ENCODE results near the gene WDR31.
A peak's percentile ranks its signal among the peaks of the same experiment; 100 is the strongest.

Gene WDR31

DNA sequence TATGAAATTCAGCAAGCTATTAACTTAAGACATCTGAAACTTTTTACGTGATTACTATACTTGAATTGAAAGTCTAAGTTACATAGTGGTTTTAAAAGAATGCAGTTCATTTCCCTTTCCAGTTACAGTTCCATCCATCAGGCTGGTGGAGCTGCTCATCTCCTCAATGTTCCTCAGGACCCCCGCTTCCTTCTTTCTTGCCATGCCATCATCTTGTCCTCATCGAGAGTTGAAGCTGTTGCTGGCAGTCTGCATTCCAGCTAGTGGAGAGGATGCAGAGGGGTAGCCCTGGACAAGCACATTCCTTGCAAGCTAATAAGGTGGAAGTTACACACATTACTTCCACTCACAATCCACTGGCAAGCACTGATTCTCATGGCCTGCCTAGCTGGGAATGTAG is 28.1 kb downstream of the WDR31 start:
- H3K4me3 ChIP-seq (ENCODE audit: control insufficient read depth in 1 of 7, extremely low read depth in 1 of 7, insufficient read depth in 4 of 7, low read depth in 2 of 7, low read length in 6 of 7) = no peak overlapping the region
- H3K36me3 ChIP-seq (ENCODE audit: control insufficient read depth in 4 of 4, insufficient read depth in 4 of 4, low read length in 3 of 4) = peaks cover 0 to 6% (median 4%) of the 10 kb centered on the region in 4 experiments
- DNase-seq = no peak
- H3K27me3 ChIP-seq (replicated peaks in 2 of 5; ENCODE audit: control insufficient read depth in 4 of 5, insufficient read depth in 5 of 5, low read length in 4 of 5) = no peaks in the 10 kb centered on the region
- WGBS (ENCODE audit: insufficient coverage) = 83% methylated on average over 1 of the region's 3 CpGs
- ChIA-PET POLR2A (no interaction called here), CTCF (interaction anchor here (0.6 to 2.7 kb wide), 14 partner anchors 8 to 1101 kb away, joined by 3 to 14 read pairs (median 3); partner anchors contain the start of gene ALAD)
- H3K9me3 ChIP-seq (ENCODE audit: control extremely low read depth in 1 of 5, control insufficient read depth in 4 of 5, insufficient read depth in 2 of 5, low read depth in 1 of 5, low read length in 4 of 5) = no peaks in the 10 kb centered on the region
- H3K27ac ChIP-seq (ENCODE audit: insufficient read depth in 1 of 2, low read depth in 1 of 2, low read length in 2 of 2, poor library complexity in 1 of 2, severe bottlenecking in 2 of 2) = no peak overlapping the region
- no peaks in the 10 kb centered on the region for H3K4me1 ChIP-seq (ENCODE audit: control extremely low read depth in 1 of 4, control insufficient read depth in 4 of 4, insufficient read depth in 4 of 4, low read length in 3 of 4)

GRCh38 chr9:113310538-113310937 is 29.5 kb downstream of the WDR31 start:
- no peaks in the 10 kb centered on the region for H3K27me3 ChIP-seq (replicated peaks in 2 of 5; ENCODE audit: control insufficient read depth in 4 of 5, insufficient read depth in 5 of 5, low read length in 4 of 5)
- no peaks in the 10 kb centered on the region for H3K4me1 ChIP-seq (ENCODE audit: control extremely low read depth in 1 of 4, control insufficient read depth in 4 of 4, insufficient read depth in 4 of 4, low read length in 3 of 4)
- DNase-seq = no peak
- H3K9me3 ChIP-seq (ENCODE audit: control extremely low read depth in 1 of 5, control insufficient read depth in 4 of 5, insufficient read depth in 2 of 5, low read depth in 1 of 5, low read length in 4 of 5) = no peaks in the 10 kb centered on the region
- POLR2A ChIA-PET = interaction anchor here (0.6 kb wide), 1 partner anchor 12 kb away, joined by 5 read pairs; no protein-coding TSS in a partner anchor
- no peak overlapping the region for H3K27ac ChIP-seq (ENCODE audit: insufficient read depth in 1 of 2, low read depth in 1 of 2, low read length in 2 of 2, poor library complexity in 1 of 2, severe bottlenecking in 2 of 2)
- H3K4me3 ChIP-seq (ENCODE audit: control insufficient read depth in 1 of 7, extremely low read depth in 1 of 7, insufficient read depth in 4 of 7, low read depth in 2 of 7, low read length in 6 of 7) = no peak overlapping the region
- H3K36me3 ChIP-seq (ENCODE audit: control insufficient read depth in 4 of 4, insufficient read depth in 4 of 4, low read length in 3 of 4) = no peaks in the 10 kb centered on the region
- CTCF ChIA-PET = interaction anchor here (1.0 to 2.7 kb wide), 15 partner anchors 8 to 348 kb away, joined by 3 to 14 read pairs (median 4); partner anchors contain the start of gene ALAD
- no CpG with 5 or more reads among the region's 3 CpGs for WGBS (ENCODE audit: insufficient coverage)

- no peak overlapping the region for H3K4me3 ChIP-seq (ENCODE audit: control insufficient read depth in 1 of 7, extremely low read depth in 1 of 7, insufficient read depth in 4 of 7, low read depth in 2 of 7, low read length in 6 of 7)
- ChIA-PET POLR2A (no interaction called here), CTCF (interaction anchor here (0.6 to 2.5 kb wide), 19 partner anchors 9 to 282 kb away, joined by 3 to 12 read pairs (median 4); partner anchors contain the start of genes CDC26, PRPF4 and WDR31)
- no peaks in the 10 kb centered on the region for H3K4me1 ChIP-seq (ENCODE audit: control extremely low read depth in 1 of 4, control insufficient read depth in 4 of 4, insufficient read depth in 4 of 4, low read length in 3 of 4)
- WGBS (ENCODE audit: insufficient coverage) = no CpG with 5 or more reads among the region's 2 CpGs
- H3K27ac ChIP-seq (ENCODE audit: insufficient read depth in 1 of 2, low read depth in 1 of 2, low read length in 2 of 2, poor library complexity in 1 of 2, severe bottlenecking in 2 of 2) = no peak overlapping the region
- no peaks in the 10 kb centered on the region for H3K9me3 ChIP-seq (ENCODE audit: control extremely low read depth in 1 of 5, control insufficient read depth in 4 of 5, insufficient read depth in 2 of 5, low read depth in 1 of 5, low read length in 4 of 5)
- H3K36me3 ChIP-seq (ENCODE audit: control insufficient read depth in 4 of 4, insufficient read depth in 4 of 4, low read length in 3 of 4) = no peaks in the 10 kb centered on the region
- peak; percentile 50 to 72 (median 68) for DNase-seq
- no peaks in the 10 kb centered on the region for H3K27me3 ChIP-seq (replicated peaks in 2 of 5; ENCODE audit: control insufficient read depth in 4 of 5, insufficient read depth in 5 of 5, low read length in 4 of 5)
Observed at GRCh38 chr9:113309204-113309813, 30.8 kb downstream of the WDR31 start.

GRCh38 chr9:113307396-113307975 is 32.6 kb downstream of the WDR31 start:
- Histone ChIP-seq H3K4me3 (ENCODE audit: control insufficient read depth in 1 of 7, extremely low read depth in 1 of 7, insufficient read depth in 4 of 7, low read depth in 2 of 7, low read length in 6 of 7) (no peak overlapping the region), H3K9me3 (ENCODE audit: control extremely low read depth in 1 of 5, control insufficient read depth in 4 of 5, insufficient read depth in 2 of 5, low read depth in 1 of 5, low read length in 4 of 5) (no peaks in the 10 kb centered on the region), H3K27ac (ENCODE audit: insufficient read depth in 1 of 2, low read depth in 1 of 2, low read length in 2 of 2, poor library complexity in 1 of 2, severe bottlenecking in 2 of 2) (no peak overlapping the region), H3K36me3 (ENCODE audit: control insufficient read depth in 4 of 4, insufficient read depth in 4 of 4, low read length in 3 of 4) (no peaks in the 10 kb centered on the region), H3K27me3 (replicated peaks in 2 of 5; ENCODE audit: control insufficient read depth in 4 of 5, insufficient read depth in 5 of 5, low read length in 4 of 5) (no peaks in the 10 kb centered on the region), H3K4me1 (ENCODE audit: control extremely low read depth in 1 of 4, control insufficient read depth in 4 of 4, insufficient read depth in 4 of 4, low read length in 3 of 4) (no peaks in the 10 kb centered on the region)
- DNase-seq = no peak
- CTCF ChIA-PET = interaction anchor here (0.7 to 1.5 kb wide), 3 partner anchors 11 to 281 kb away, joined by 3 to 4 read pairs (median 3); no protein-coding TSS in a partner anchor
- POLR2A ChIA-PET = no interaction called here
- WGBS (ENCODE audit: insufficient coverage) = 90% methylated on average over 8 of the region's 8 CpGs

DNA sequence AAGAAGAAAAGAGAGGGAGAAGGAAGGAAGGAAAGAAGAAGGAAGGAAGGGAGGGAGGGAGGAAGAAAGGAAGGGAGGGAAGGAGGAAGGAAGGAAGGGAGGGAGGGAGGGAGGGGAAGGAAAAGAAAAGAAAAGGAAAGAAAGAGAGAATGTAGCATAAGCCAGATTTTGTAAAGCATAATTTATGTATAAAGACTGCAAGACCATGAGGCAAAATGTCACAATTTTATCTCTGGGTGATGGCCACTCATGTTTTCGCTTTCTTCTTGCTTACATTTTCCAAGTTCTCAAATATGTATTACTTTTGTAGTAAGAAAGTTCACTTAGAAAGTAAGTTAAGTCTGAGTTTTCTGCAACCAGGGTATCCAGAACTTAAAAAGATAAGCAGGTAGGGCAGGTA is 33.5 kb downstream of the WDR31 start:
- Histone ChIP-seq H3K9me3 (ENCODE audit: control extremely low read depth in 1 of 5, control insufficient read depth in 4 of 5, insufficient read depth in 2 of 5, low read depth in 1 of 5, low read length in 4 of 5) (no peaks in the 10 kb centered on the region), H3K27ac (ENCODE audit: insufficient read depth in 1 of 2, low read depth in 1 of 2, low read length in 2 of 2, poor library complexity in 1 of 2, severe bottlenecking in 2 of 2) (no peak overlapping the region), H3K4me3 (ENCODE audit: control insufficient read depth in 1 of 7, extremely low read depth in 1 of 7, insufficient read depth in 4 of 7, low read depth in 2 of 7, low read length in 6 of 7) (no peak overlapping the region), H3K36me3 (ENCODE audit: control insufficient read depth in 4 of 4, insufficient read depth in 4 of 4, low read length in 3 of 4) (no peaks in the 10 kb centered on the region), H3K27me3 (replicated peaks in 2 of 5; ENCODE audit: control insufficient read depth in 4 of 5, insufficient read depth in 5 of 5, low read length in 4 of 5) (no peaks in the 10 kb centered on the region), H3K4me1 (ENCODE audit: control extremely low read depth in 1 of 4, control insufficient read depth in 4 of 4, insufficient read depth in 4 of 4, low read length in 3 of 4) (no peaks in the 10 kb centered on the region)
- WGBS (ENCODE audit: insufficient coverage) = no CpG with 5 or more reads among the region's 1 CpG
- CTCF ChIA-PET = interaction anchor here (1.5 kb wide), 1 partner anchor 12 kb away, joined by 3 read pairs; no protein-coding TSS in a partner anchor
- POLR2A ChIA-PET = no interaction called here
- no peak for DNase-seq

DNA sequence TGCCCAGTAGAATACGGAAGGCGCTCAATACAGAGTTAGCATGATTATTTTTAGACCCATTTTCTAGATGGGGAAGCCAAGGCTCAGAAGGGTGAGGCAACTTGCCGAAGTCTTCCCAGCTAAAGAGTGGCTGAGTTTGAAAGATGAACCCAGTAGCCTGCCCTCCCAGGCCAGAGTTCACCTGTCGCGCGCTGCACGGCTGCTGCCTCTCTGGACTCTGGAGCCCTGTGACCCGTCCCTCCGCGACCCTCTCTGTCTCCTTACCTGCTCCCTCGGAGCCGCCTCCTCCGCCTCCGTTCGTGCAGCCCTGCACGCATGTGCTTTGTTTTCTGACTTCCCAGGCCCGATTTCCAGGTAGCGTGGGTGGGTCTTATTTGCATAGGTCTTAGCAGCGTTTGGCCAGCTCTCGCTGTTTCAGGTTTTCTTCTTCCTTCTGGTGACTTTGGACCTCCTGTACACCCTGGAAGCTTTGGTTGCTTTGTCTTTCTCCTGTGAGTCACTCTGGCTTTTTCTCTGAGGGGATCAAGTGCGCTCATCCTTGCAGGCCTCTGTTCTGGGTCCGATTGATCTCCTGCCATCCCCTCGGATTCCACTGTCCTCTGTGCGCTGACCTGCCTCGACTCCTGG is 37.2 kb downstream of the WDR31 start, which contains the start of gene RNF183:
Gene RNF183, minus strand, starts transcription at position 585 of the 627 bp plus-strand sequence. CDS start 5,192 bp downstream, outside the sequence.
- Histone ChIP-seq H3K4me1 (ENCODE audit: control extremely low read depth in 1 of 4, control insufficient read depth in 4 of 4, insufficient read depth in 4 of 4, low read length in 3 of 4) (peaks cover 0 to 9% (median 8%) of the 10 kb centered on the region in 4 experiments), H3K4me3 (ENCODE audit: control insufficient read depth in 1 of 7, extremely low read depth in 1 of 7, insufficient read depth in 4 of 7, low read depth in 2 of 7, low read length in 6 of 7) (no peak within 1 kb of the TSS), H3K27me3 (replicated peaks in 2 of 5; ENCODE audit: control insufficient read depth in 4 of 5, insufficient read depth in 5 of 5, low read length in 4 of 5) (no peaks in the 10 kb centered on the region), H3K9me3 (ENCODE audit: control extremely low read depth in 1 of 5, control insufficient read depth in 4 of 5, insufficient read depth in 2 of 5, low read depth in 1 of 5, low read length in 4 of 5) (no peaks in the 10 kb centered on the region), H3K27ac (ENCODE audit: insufficient read depth in 1 of 2, low read depth in 1 of 2, low read length in 2 of 2, poor library complexity in 1 of 2, severe bottlenecking in 2 of 2) (no peak within 1 kb of the TSS), H3K36me3 (ENCODE audit: control insufficient read depth in 4 of 4, insufficient read depth in 4 of 4, low read length in 3 of 4) (no peaks in the 10 kb centered on the region)
- ChIA-PET CTCF (no interaction called here), POLR2A (no interaction called here)
- WGBS (ENCODE audit: insufficient coverage) = 98% methylated on average over 23 of the region's 25 CpGs
- no peak for DNase-seq

DNA sequence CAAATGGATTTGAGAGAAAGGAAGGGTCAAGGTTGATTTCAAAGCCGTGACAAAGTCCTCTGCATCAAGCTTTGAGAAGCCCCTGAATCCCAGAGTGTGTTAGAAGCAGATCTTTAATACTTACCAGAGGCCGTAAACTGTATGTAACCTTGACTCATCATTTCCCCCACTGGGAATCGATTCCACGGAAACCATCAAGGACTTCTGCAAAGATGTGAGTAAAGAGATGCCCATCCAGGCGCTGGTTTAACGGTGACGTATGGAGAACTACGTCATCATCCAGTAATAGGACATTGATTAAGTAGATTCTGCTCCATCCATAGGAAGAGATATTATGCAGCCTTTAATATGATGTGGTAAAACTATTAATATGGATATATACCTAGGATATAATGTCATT is 38.5 kb downstream of the WDR31 start:
- Histone ChIP-seq H3K4me1 (ENCODE audit: control extremely low read depth in 1 of 4, control insufficient read depth in 4 of 4, insufficient read depth in 4 of 4, low read length in 3 of 4) (peaks cover 0 to 9% (median 8%) of the 10 kb centered on the region in 4 experiments), H3K27me3 (replicated peaks in 2 of 5; ENCODE audit: control insufficient read depth in 4 of 5, insufficient read depth in 5 of 5, low read length in 4 of 5) (no peaks in the 10 kb centered on the region), H3K36me3 (ENCODE audit: control insufficient read depth in 4 of 4, insufficient read depth in 4 of 4, low read length in 3 of 4) (no peaks in the 10 kb centered on the region), H3K4me3 (ENCODE audit: control insufficient read depth in 1 of 7, extremely low read depth in 1 of 7, insufficient read depth in 4 of 7, low read depth in 2 of 7, low read length in 6 of 7) (no peak overlapping the region), H3K27ac (ENCODE audit: insufficient read depth in 1 of 2, low read depth in 1 of 2, low read length in 2 of 2, poor library complexity in 1 of 2, severe bottlenecking in 2 of 2) (no peak overlapping the region), H3K9me3 (ENCODE audit: control extremely low read depth in 1 of 5, control insufficient read depth in 4 of 5, insufficient read depth in 2 of 5, low read depth in 1 of 5, low read length in 4 of 5) (no peaks in the 10 kb centered on the region)
- POLR2A ChIA-PET = no interaction called here
- 97% methylated on average over 5 of the region's 8 CpGs for WGBS (ENCODE audit: insufficient coverage)
- DNase-seq = no peak
- CTCF ChIA-PET = interaction anchor here (0.8 to 1.1 kb wide), 2 partner anchors 10 to 20 kb away, joined by 3 read pairs; no protein-coding TSS in a partner anchor

Data from common myeloid progenitor, CD34-positive (primary cell).